GM23248 (cell line): ENCODE data around the gene TMEM163. TPM values are rescaled to one million over a fixed set of nuclear protein-coding genes. Genes with fewer than 3 reads are reported as not detected.

Source experiments
- DNase-seq: peaks from one replicate; pipeline ENCODE4 v3.0.0-alpha.2; 2015
- H2AFZ ChIP-seq: fragments of 200-600 bp; sonication (generic); 2 replicates; pipeline ENCODE4 v1.6.1; 2016; ENCODE audit warnings: antibody characterized with exemption
- H3F3A ChIP-seq: fragments of 200-600 bp; sonication (generic); 2 replicates; pipeline ENCODE4 v1.6.1; 2016; ENCODE audit warnings: mild to moderate bottlenecking, antibody characterized with exemption, mixed run types; ENCODE audit not compliant: insufficient read depth
- H3K27ac ChIP-seq: fragments of 200-600 bp; sonication (generic); 2 replicates; pipeline ENCODE4 v1.5.1; 2016; ENCODE audit warnings: mild to moderate bottlenecking
- H3K27me3 ChIP-seq: fragments of 200-600 bp; sonication (generic); replicated peaks from 2 replicates; pipeline ENCODE4 v1.6.1; 2016; ENCODE audit warnings: mild to moderate bottlenecking; ENCODE audit not compliant: insufficient read depth
- H3K36me3 ChIP-seq: fragments of 200-600 bp; sonication (generic); 2 replicates; pipeline ENCODE4 v1.6.1; 2016; ENCODE audit warnings: low read depth, mild to moderate bottlenecking
- H3K4me1 ChIP-seq: fragments of 200-600 bp; sonication (generic); 2 replicates; pipeline ENCODE4 v1.6.1; 2016; ENCODE audit warnings: mild to moderate bottlenecking; ENCODE audit not compliant: insufficient read depth
- H3K4me2 ChIP-seq: fragments of 200-600 bp; sonication (generic); one replicate; pipeline ENCODE4 v1.6.1; 2016; ENCODE audit warnings: mild to moderate bottlenecking; ENCODE audit not compliant: unreplicated experiment
- H3K4me3 ChIP-seq: fragments of 200-600 bp; sonication (generic); 2 replicates; pipeline ENCODE4 v1.5.1; 2016; ENCODE audit warnings: mild to moderate bottlenecking
- H3K79me2 ChIP-seq: fragments of 200-600 bp; sonication (generic); 2 replicates; pipeline ENCODE4 v1.6.1; 2016; ENCODE audit warnings: mild to moderate bottlenecking; ENCODE audit not compliant: insufficient read depth
- H3K9ac ChIP-seq: fragments of 200-600 bp; sonication (generic); 2 replicates; pipeline ENCODE4 v1.6.1; 2016; ENCODE audit warnings: mild to moderate bottlenecking
- H3K9me2 ChIP-seq: fragments of 200-600 bp; sonication (generic); 2 replicates; pipeline ENCODE4 v1.6.1; 2016; ENCODE audit warnings: mixed run types, mild to moderate bottlenecking, moderate library complexity; ENCODE audit not compliant: insufficient read depth
- H3K9me3 ChIP-seq: fragments of 200-600 bp; sonication (generic); one replicate; pipeline ENCODE4 v1.6.1; 2017; ENCODE audit warnings: low read depth
- H4K20me1 ChIP-seq: fragments of 200-600 bp; sonication (generic); 2 replicates; pipeline ENCODE4 v1.6.0; 2016; ENCODE audit not compliant: insufficient read depth
- EZH2 ChIP-seq: fragments of 200-600 bp; sonication (generic); IDR thresholded peaks from 2 replicates; pipeline ENCODE4 v1.6.1; 2018; ENCODE audit warnings: antibody characterized with exemption, mild to moderate bottlenecking; ENCODE audit not compliant: insufficient read depth, poor library complexity, severe bottlenecking
- EZH2phosphoT487 ChIP-seq: fragments of 200-600 bp; sonication (generic); IDR thresholded peaks from 2 replicates; pipeline ENCODE4 v1.6.1; 2018; ENCODE audit warnings: antibody characterized with exemption, moderate library complexity, mild to moderate bottlenecking, low read depth; ENCODE audit not compliant: insufficient read depth
- WGBS, 2 experiments: methylation state at CpG; one replicate each; pipeline ENCODE4 v1.1.6; 2015 to 2017; ENCODE audit warnings: low lambda C conversion rate in 2 of 2, low coverage in 1 of 2; ENCODE audit errors: missing lambda C conversion rate in 2 of 2; 5-methylcytosine and 5-hydroxymethylcytosine counted together
- in situ Hi-C: fragments of 300-500 bp; cut with MboI; formaldehyde crosslinking; loops from 2 replicates; pipeline ENCODE4 v1.15.0; 2020
- polyA plus RNA-seq: library from polyadenylated mRNA; unstranded; fragments of >200 nt; fragmentation: Nextera tagmentation; extraction: Ambion mirVana; gene quantifications from 2 replicates; pipeline ENCODE4 v1.2.1, GENCODE V29; 2016
- total RNA-seq: library from RNA; depleted of rRNA; stranded (reverse); fragments of >200 nt; shearing (Covaris generic); gene quantifications from 2 replicates; pipeline ENCODE4 v1.2.3, GENCODE V29; 2014

Gene TMEM163
- total and polyA plus RNA-seq, 2 experiments from 2014 or later, result not detected

DNA sequence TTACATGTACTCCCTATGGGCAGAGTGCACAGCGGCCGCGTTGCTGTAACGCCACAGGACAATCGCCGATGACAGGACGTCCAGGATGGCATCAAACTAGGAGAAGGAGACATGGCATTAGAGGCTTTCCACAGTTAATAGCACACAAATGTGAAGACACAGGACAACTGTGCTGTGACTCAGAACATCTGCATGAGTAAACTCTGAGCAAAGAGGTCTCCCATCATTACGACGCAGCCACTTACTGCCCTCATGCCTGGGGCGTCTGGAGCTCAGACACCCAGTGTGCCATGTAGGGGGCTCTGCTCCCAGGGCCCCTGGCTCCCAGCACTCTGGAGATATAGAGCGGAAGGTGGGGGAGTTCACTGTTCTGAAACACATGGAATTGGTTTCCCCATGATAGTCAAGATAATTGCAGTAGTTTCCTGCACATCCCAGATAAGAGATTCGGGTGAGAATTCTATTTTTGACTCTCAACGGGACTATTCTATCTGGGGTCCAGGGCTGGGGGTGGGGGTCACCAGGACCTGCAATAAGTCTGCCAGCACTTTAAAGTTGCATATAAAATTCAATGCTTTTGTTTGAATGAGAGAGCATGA is 168.1 kb downstream of the TMEM163 start:
- no peak overlapping the region for H2AFZ ChIP-seq
- in situ Hi-C loops, result no loop called here
- DNase-seq, result peak; percentile 43

DNA sequence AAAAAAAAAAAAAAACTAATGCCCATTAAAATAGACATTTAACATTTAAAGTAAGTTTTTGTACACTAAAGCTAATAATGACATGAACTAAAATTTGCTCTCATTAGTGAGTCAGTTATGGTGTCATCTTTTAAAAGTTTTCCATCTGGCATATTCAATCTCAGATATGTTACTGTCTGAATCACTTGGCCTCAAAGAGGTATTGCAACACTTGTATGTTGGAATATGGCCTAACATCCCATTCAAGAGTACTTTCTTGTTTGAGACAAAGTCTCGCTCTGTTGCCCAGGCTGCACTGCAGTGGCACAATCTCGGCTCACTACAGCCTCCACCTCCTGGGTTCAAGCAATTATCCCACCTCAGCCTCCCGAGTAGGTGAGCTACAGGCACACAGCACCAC is 169.7 kb downstream of the TMEM163 start:
- in situ Hi-C loops, result no loop called here

More for the DNA sequence above, 168.1 kb downstream of the TMEM163 start:
- Histone ChIP-seq H3K79me2 (no peaks in the 10 kb centered on the region), H3K27ac (no peak overlapping the region), H3K4me2 (no peak overlapping the region), H3K27me3 (no peaks in the 10 kb centered on the region), H3K9ac (no peak overlapping the region), H3K4me1 (no peaks in the 10 kb centered on the region), H3F3A (no peaks in the 10 kb centered on the region), H3K9me3 (no peaks in the 10 kb centered on the region), H3K9me2 (no peaks in the 10 kb centered on the region), H3K36me3 (no peaks in the 10 kb centered on the region), H4K20me1 (no peaks in the 10 kb centered on the region), H3K4me3 (no peak overlapping the region)
- WGBS, 2 experiments, result 58 to 60% methylated on average over 13 of the region's 13 CpGs
- TF ChIP-seq EZH2phosphoT487 (no peak), EZH2 (no peak)

DNA sequence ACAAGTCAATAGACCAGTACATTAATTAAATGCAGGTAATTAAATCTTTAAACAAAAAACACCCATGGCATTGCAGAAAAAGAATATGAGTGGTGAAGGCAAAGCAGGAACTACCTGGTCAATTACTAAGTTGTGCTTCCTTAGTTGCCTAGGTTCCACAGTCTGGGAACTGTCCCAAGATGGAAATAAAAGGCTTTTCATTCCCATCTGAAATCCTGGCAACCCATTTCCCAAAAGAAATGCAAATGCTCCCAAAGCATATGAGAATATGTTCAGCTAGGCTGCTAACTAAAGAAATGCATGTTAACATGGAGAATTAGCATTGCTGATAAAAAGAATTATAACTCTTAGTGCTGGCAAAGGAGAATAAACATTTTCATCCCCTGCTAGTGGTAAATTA is 177.8 kb downstream of the TMEM163 start:
- Histone ChIP-seq H3K9ac (no peak overlapping the region), H3K79me2 (no peaks in the 10 kb centered on the region), H3K9me3 (no peaks in the 10 kb centered on the region), H3K27ac (no peak overlapping the region), H3K4me1 (no peaks in the 10 kb centered on the region), H3K4me2 (no peak overlapping the region), H4K20me1 (no peaks in the 10 kb centered on the region), H3F3A (no peaks in the 10 kb centered on the region), H3K27me3 (no peaks in the 10 kb centered on the region; the same call in 1 of the 2 replicates), H3K36me3 (no peaks in the 10 kb centered on the region), H3K9me2 (no peaks in the 10 kb centered on the region), H2AFZ (no peak overlapping the region), H3K4me3 (no peak overlapping the region)
- TF ChIP-seq EZH2 (no peak), EZH2phosphoT487 (no peak)
- in situ Hi-C loops, result no loop called here
- DNase-seq, result no peak

More for the DNA sequence above, 169.7 kb downstream of the TMEM163 start:
- Histone ChIP-seq H3K9me3 (no peaks in the 10 kb centered on the region), H3K4me3 (no peak overlapping the region), H3F3A (no peaks in the 10 kb centered on the region), H3K27me3 (no peaks in the 10 kb centered on the region), H3K27ac (no peak overlapping the region), H4K20me1 (no peaks in the 10 kb centered on the region), H3K4me2 (no peak overlapping the region), H2AFZ (no peak overlapping the region), H3K4me1 (no peaks in the 10 kb centered on the region), H3K36me3 (no peaks in the 10 kb centered on the region), H3K9ac (no peak overlapping the region), H3K79me2 (no peaks in the 10 kb centered on the region), H3K9me2 (no peaks in the 10 kb centered on the region)
- 6% methylated on average over 3 of the region's 3 CpGs for WGBS, 2 experiments
- no peak for TF ChIP-seq EZH2phosphoT487
- no peak for TF ChIP-seq EZH2
- peak; percentile 75 for DNase-seq

DNA sequence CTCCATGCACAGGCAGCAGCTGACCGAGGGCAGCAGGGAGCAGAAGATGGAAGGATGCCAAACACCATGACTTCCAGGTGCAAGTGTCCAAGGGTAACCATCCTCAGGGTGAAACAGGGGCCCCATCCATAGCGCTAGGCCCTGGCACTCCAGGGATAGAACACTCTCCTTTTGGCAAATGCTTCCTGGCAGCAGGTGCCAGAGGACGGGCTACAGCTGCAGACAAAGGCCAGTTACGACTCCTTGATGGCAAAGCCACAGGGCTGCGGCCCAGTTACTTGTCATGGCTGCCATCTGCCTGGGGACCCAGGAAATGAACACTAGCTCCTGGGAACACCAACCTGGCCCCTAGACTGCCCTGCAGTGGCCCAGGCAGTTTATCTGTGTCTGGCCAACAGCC is 178.8 kb downstream of the TMEM163 start:
- no peaks in the 10 kb centered on the region for H3K79me2 ChIP-seq
- H3K9ac ChIP-seq, result no peak overlapping the region
- H3K4me3 ChIP-seq, result no peak overlapping the region
- no peaks in the 10 kb centered on the region for H3F3A ChIP-seq
- no peaks in the 10 kb centered on the region for H3K9me2 ChIP-seq
- H3K9me3 ChIP-seq, result no peaks in the 10 kb centered on the region
- H3K27ac ChIP-seq, result no peak overlapping the region
- TF ChIP-seq EZH2 (no peak), EZH2phosphoT487 (no peak)
- H4K20me1 ChIP-seq, result no peaks in the 10 kb centered on the region
- H3K4me1 ChIP-seq, result no peaks in the 10 kb centered on the region
- H2AFZ ChIP-seq, result no peak overlapping the region
- H3K36me3 ChIP-seq, result no peaks in the 10 kb centered on the region
- 34 to 37% methylated on average over 5 of the region's 5 CpGs for WGBS, 2 experiments
- no peak overlapping the region for H3K4me2 ChIP-seq
- in situ Hi-C loops, result no loop called here
- DNase-seq, result no peak
- H3K27me3 ChIP-seq, result no peaks in the 10 kb centered on the region; the same call in 1 of the 2 replicates

DNA sequence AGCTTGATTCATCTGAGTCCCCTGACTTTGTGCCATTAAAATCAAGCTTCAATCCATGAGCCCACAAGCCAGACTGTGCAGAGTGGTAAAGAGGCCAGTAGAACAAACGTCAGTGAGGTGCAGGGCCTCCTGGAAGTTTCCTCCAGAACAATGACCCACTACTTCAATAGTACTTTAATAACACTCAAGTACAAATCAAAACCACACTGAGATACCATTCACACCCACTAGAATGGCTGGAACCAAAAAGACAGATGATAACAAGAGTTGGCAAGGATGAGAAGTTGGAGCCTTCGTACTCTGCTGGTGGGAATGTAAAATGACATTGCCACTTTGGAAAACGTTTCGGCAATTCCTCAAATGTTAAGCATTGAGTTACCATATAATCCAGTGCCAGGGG is 181.1 kb downstream of the TMEM163 start:
- no peak for DNase-seq
- H4K20me1 ChIP-seq, result no peaks in the 10 kb centered on the region
- H3K27ac ChIP-seq, result no peak overlapping the region
- no peak overlapping the region for H3K9ac ChIP-seq
- H3F3A ChIP-seq, result no peaks in the 10 kb centered on the region
- H3K4me2 ChIP-seq, result no peak overlapping the region
- H3K4me1 ChIP-seq, result no peaks in the 10 kb centered on the region
- in situ Hi-C loops, result no loop called here
- no peak overlapping the region for H3K4me3 ChIP-seq
- H3K9me2 ChIP-seq, result no peaks in the 10 kb centered on the region
- H2AFZ ChIP-seq, result no peak overlapping the region
- no peaks in the 10 kb centered on the region; the same call in none of the 2 replicates for H3K27me3 ChIP-seq
- WGBS, 2 experiments, result 31 to 37% methylated on average over 4 of the region's 4 CpGs
- no peaks in the 10 kb centered on the region for H3K79me2 ChIP-seq
- no peaks in the 10 kb centered on the region for H3K9me3 ChIP-seq
- no peaks in the 10 kb centered on the region for H3K36me3 ChIP-seq
- no peak for TF ChIP-seq EZH2
- no peak for TF ChIP-seq EZH2phosphoT487
